H9 (cell line): ENCODE data around the gene DPYD. TPM values are rescaled to one million over a fixed set of nuclear protein-coding genes. Genes with fewer than 3 reads are reported as not detected.

Source experiments
- DNase-seq: peaks from one replicate; pipeline ENCODE4 v3.0.0-alpha.2; 2017
- H2AFZ ChIP-seq: one replicate; pipeline ENCODE4 v1.6.1; 2013; ENCODE audit warnings: mild to moderate bottlenecking, low read length, control low read depth, moderate library complexity
- H2AK5ac ChIP-seq: 2 replicates; pipeline ENCODE4 v1.6.1; 2013; ENCODE audit warnings: low read length, control low read depth, mixed read lengths; ENCODE audit not compliant: insufficient read length
- H2BK120ac ChIP-seq: one replicate; pipeline ENCODE4 v1.6.1; 2013; ENCODE audit warnings: low read depth, mild to moderate bottlenecking, low read length, control low read depth, inconsistent platforms; ENCODE audit not compliant: poor library complexity, severe bottlenecking
- H2BK12ac ChIP-seq: 2 replicates; pipeline ENCODE4 v1.6.1; 2013; ENCODE audit warnings: low read length, control low read depth, mixed read lengths, low read depth; ENCODE audit not compliant: insufficient read length
- H2BK15ac ChIP-seq: 2 replicates; pipeline ENCODE4 v1.6.1; 2013; ENCODE audit warnings: low read depth, low read length, control low read depth
- H2BK20ac ChIP-seq: one replicate; pipeline ENCODE4 v1.6.1; 2013; ENCODE audit warnings: low read depth, mild to moderate bottlenecking, low read length, control low read depth, inconsistent platforms; ENCODE audit not compliant: poor library complexity, severe bottlenecking
- H2BK5ac ChIP-seq: 2 replicates; pipeline ENCODE4 v1.6.1; 2013; ENCODE audit warnings: low read length, control low read depth, mixed read lengths; ENCODE audit not compliant: insufficient read length
- H3K14ac ChIP-seq: 2 replicates; pipeline ENCODE4 v1.6.1; 2013; ENCODE audit warnings: low read length, control low read depth; ENCODE audit not compliant: insufficient read depth
- H3K18ac ChIP-seq: 2 replicates; pipeline ENCODE4 v1.6.1; 2013; ENCODE audit warnings: low read depth, mild to moderate bottlenecking, mixed read lengths, low read length, control low read depth; ENCODE audit not compliant: insufficient read length
- H3K23ac ChIP-seq: 2 replicates; pipeline ENCODE4 v1.6.1; 2013; ENCODE audit warnings: low read length, control low read depth, mixed read lengths, low read depth; ENCODE audit not compliant: insufficient read length
- H3K23me2 ChIP-seq: 2 replicates; pipeline ENCODE4 v1.6.1; 2013; ENCODE audit warnings: low read depth, mild to moderate bottlenecking, mixed read lengths, low read length, control low read depth; ENCODE audit not compliant: insufficient read length, poor library complexity, severe bottlenecking
- H3K27ac ChIP-seq: 2 replicates; pipeline ENCODE4 v1.5.1; 2013; ENCODE audit warnings: low read length, control low read depth, mixed read lengths, low read depth; ENCODE audit not compliant: insufficient read length
- H3K27me3 ChIP-seq: 2 replicates; pipeline ENCODE4 v1.6.1; 2013; ENCODE audit warnings: low read length, control low read depth, inconsistent platforms; ENCODE audit not compliant: insufficient read depth
- H3K4ac ChIP-seq: 2 replicates; pipeline ENCODE4 v1.6.1; 2013; ENCODE audit warnings: low read depth, mild to moderate bottlenecking, control low read depth, inconsistent platforms, low read length, moderate library complexity
- H3K4me1 ChIP-seq: 2 replicates; pipeline ENCODE4 v1.6.1; 2013; ENCODE audit warnings: low read length, control low read depth, inconsistent platforms; ENCODE audit not compliant: insufficient read depth
- H3K4me2 ChIP-seq: 2 replicates; pipeline ENCODE4 v1.6.1; 2013; ENCODE audit warnings: low read length, control low read depth, mixed read lengths; ENCODE audit not compliant: insufficient read length, insufficient read depth
- H3K56ac ChIP-seq: 2 replicates; pipeline ENCODE4 v1.6.1; 2013; ENCODE audit warnings: low read depth, mild to moderate bottlenecking, mixed read lengths, low read length, control low read depth; ENCODE audit not compliant: insufficient read length
- H3K79me1 ChIP-seq: 2 replicates; pipeline ENCODE4 v1.6.1; 2013; ENCODE audit warnings: low read depth, mild to moderate bottlenecking, moderate library complexity, low read length, control low read depth, inconsistent platforms; ENCODE audit not compliant: insufficient read depth, poor library complexity, severe bottlenecking
- H3K79me2 ChIP-seq: 2 replicates; pipeline ENCODE4 v1.6.1; 2013; ENCODE audit warnings: low read length, control low read depth, inconsistent platforms; ENCODE audit not compliant: insufficient read depth
- H3K9ac ChIP-seq: 2 replicates; pipeline ENCODE4 v1.6.1; 2013; ENCODE audit warnings: low read length, control low read depth, mixed read lengths; ENCODE audit not compliant: insufficient read length; ENCODE audit errors: extremely low read depth
- H3K9me3 ChIP-seq: one replicate; pipeline ENCODE4 v1.6.1; 2013; ENCODE audit warnings: low read depth, low read length, inconsistent platforms; ENCODE audit not compliant: control insufficient read depth
- H3T11ph ChIP-seq: one replicate; pipeline ENCODE4 v1.6.1; 2013; ENCODE audit warnings: mild to moderate bottlenecking, low read length, control low read depth, inconsistent platforms
- H4K20me1 ChIP-seq: one replicate; pipeline ENCODE4 v1.6.1; 2013; ENCODE audit not compliant: control insufficient read depth, insufficient read length, insufficient read depth
- H4K5ac ChIP-seq: 2 replicates; pipeline ENCODE4 v1.6.1; 2013; ENCODE audit warnings: low read depth, mild to moderate bottlenecking, mixed read lengths, low read length, control low read depth; ENCODE audit not compliant: insufficient read length
- H4K8ac ChIP-seq: replicated peaks from 2 replicates; pipeline ENCODE4 v1.6.1; 2013; ENCODE audit warnings: low read length, control low read depth, mixed read lengths, low read depth; ENCODE audit not compliant: insufficient read length
- H4K91ac ChIP-seq: 2 replicates; pipeline ENCODE4 v1.6.1; 2013; ENCODE audit warnings: low read depth, mild to moderate bottlenecking, moderate library complexity, mixed read lengths, low read length, control low read depth; ENCODE audit not compliant: insufficient read length
- H3K27ac Mint-ChIP-seq, 3 experiments: 2 replicates in 2 of 3; 3 replicates in 1 of 3; pipeline ENCODE4 v1.8.0; 2020 to 2021; ENCODE audit warnings: mixed read lengths in 3 of 3, mild to moderate bottlenecking in 1 of 3, moderate library complexity in 1 of 3
- H3K27me3 Mint-ChIP-seq: 2 replicates; pipeline ENCODE4 v1.8.0; 2021; ENCODE audit warnings: low read depth, mild to moderate bottlenecking, moderate library complexity, mixed read lengths
- H3K36me3 Mint-ChIP-seq, 3 experiments: 2 replicates in 2 of 3; 3 replicates in 1 of 3; pipeline ENCODE4 v1.8.0; 2020 to 2021; ENCODE audit warnings: low read depth in 3 of 3, mixed read lengths in 3 of 3; ENCODE audit not compliant: insufficient read depth in 1 of 3
- H3K4me1 Mint-ChIP-seq, 2 experiments: 2 replicates each; pipeline ENCODE4 v1.8.0; 2020; ENCODE audit warnings: mixed read lengths in 2 of 2
- H3K4me3 Mint-ChIP-seq, 2 experiments: 2 replicates in 1 of 2; 3 replicates in 1 of 2; pipeline ENCODE4 v1.8.0; 2020 to 2021; ENCODE audit warnings: mild to moderate bottlenecking in 2 of 2, mixed read lengths in 2 of 2, moderate library complexity in 1 of 2
- H3K9me3 Mint-ChIP-seq, 2 experiments: 2 replicates in 1 of 2; 3 replicates in 1 of 2; pipeline ENCODE4 v1.8.0; 2020; ENCODE audit warnings: mild to moderate bottlenecking in 2 of 2, mixed read lengths in 2 of 2, moderate library complexity in 1 of 2
- CTCF ChIP-seq: fragments of 200-600 bp; sonication (generic); conservative IDR thresholded peaks from 3 replicates; pipeline ENCODE4 v1.8.0; 2021; ENCODE audit warnings: antibody characterized with exemption, mild to moderate bottlenecking
- WGBS: extraction: QIAGEN DNeasy Blood & Tissue Kit; methylation state at CpG from one replicate; pipeline ENCODE4 v1.1.7; 2013; ENCODE audit warnings: missing lambda C conversion rate, low lambda C conversion rate, mixed read lengths; ENCODE audit not compliant: insufficient read length; ENCODE audit errors: extremely low coverage; 5-methylcytosine and 5-hydroxymethylcytosine counted together
- total RNA-seq: library from RNA; stranded (reverse); gene quantifications from 2 replicates; pipeline ENCODE4 v1.2.1, GENCODE V29; 2021

Gene DPYD
- total RNA-seq, 1 experiment from 2014 or later = 0.37 TPM

- Histone ChIP-seq H3K4me1 (peaks cover 4% of the 10 kb centered on the region; the same call in 1 of the 2 replicates), H3K14ac (no peak overlapping the region), H3K4me2 (no peak overlapping the region), H2BK120ac (no peak overlapping the region), H3K79me2 (no peaks in the 10 kb centered on the region), H4K8ac (no peak overlapping the region), H2AK5ac (no peak overlapping the region), H2BK15ac (no peak overlapping the region), H3K56ac (no peak overlapping the region), H2BK5ac (no peak overlapping the region), H2BK20ac (no peak overlapping the region), H3K9me3 (no peaks in the 10 kb centered on the region), H3K23ac (no peak overlapping the region), H3K18ac (no peak overlapping the region), H3T11ph (no peak overlapping the region), H3K79me1 (no peaks in the 10 kb centered on the region), H3K9ac (no peak overlapping the region), H2BK12ac (no peak overlapping the region), H4K91ac (no peak overlapping the region), H3K4ac (no peak overlapping the region), H4K20me1 (no peaks in the 10 kb centered on the region), H3K27me3 (no peaks in the 10 kb centered on the region), H3K23me2 (no peaks in the 10 kb centered on the region), H3K27ac (no peak overlapping the region), H2AFZ (no peak overlapping the region), H4K5ac (no peak overlapping the region)
- peaks cover 2% of the 10 kb centered on the region for H3K27me3 Mint-ChIP-seq
- H3K4me3 Mint-ChIP-seq = no peak overlapping the region
- WGBS = no CpG with 5 or more reads among the region's 1 CpG
- no peak for DNase-seq
- no peak for TF ChIP-seq CTCF
- peaks cover 0 to 2% of the 10 kb centered on the region in 2 experiments; a peak in 1 of 5 replicates for H3K9me3 Mint-ChIP-seq
- no peaks in the 10 kb centered on the region for H3K36me3 Mint-ChIP-seq
- peaks cover 35 to 45% of the 10 kb centered on the region in 2 experiments for H3K4me1 Mint-ChIP-seq
- H3K27ac Mint-ChIP-seq = no peak overlapping the region
These were observed 800.0 kb downstream of the DPYD start for GRCh38 chr1:97120806-97121205.
